H1 (cell line): ENCODE results near the gene RAD23A. TPM values are rescaled to one million over a fixed set of nuclear protein-coding genes. Genes with fewer than 3 reads are reported as not detected.

Experiments
- PHF8 ChIP-seq: fragments of 200-600 bp; sonication (generic); conservative IDR thresholded peaks from 2 replicates; pipeline ENCODE4 v1.7.1; 2012; ENCODE audit warnings: low read depth, mild to moderate bottlenecking, inconsistent platforms, low read length, moderate library complexity
- POLR2A ChIP-seq, 2 experiments: IDR thresholded peaks; 1 replicate in 1 of 2; 2 replicates in 1 of 2; pipeline ENCODE4 v1.6.1; 2011; ENCODE audit warnings: low read depth in 2 of 2, low read length in 2 of 2, mild to moderate bottlenecking in 2 of 2; ENCODE audit errors: control extremely low read depth in 1 of 2
- SAP30 ChIP-seq: fragments of 300-600 bp; sonication (generic); IDR thresholded peaks from 2 replicates; pipeline ENCODE4 v1.7.1; 2012; ENCODE audit warnings: low read length, moderate library complexity, mild to moderate bottlenecking, inconsistent platforms; ENCODE audit not compliant: insufficient read depth, insufficient replicate concordance
- SP1 ChIP-seq: IDR thresholded peaks from 2 replicates; pipeline ENCODE4 v1.6.1; 2011; ENCODE audit warnings: low read depth, low read length
- TAF1 ChIP-seq: IDR thresholded peaks from 2 replicates; pipeline ENCODE4 v1.6.1; 2011; ENCODE audit warnings: mild to moderate bottlenecking, low read depth, low read length
- TCF12 ChIP-seq: IDR thresholded peaks from 2 replicates; pipeline ENCODE4 v1.6.1; 2011; ENCODE audit warnings: low read depth, mild to moderate bottlenecking, low read length
- polyA plus RNA-seq, 7 experiments: library from polyadenylated mRNA; depleted of rRNA in 3 of 7; stranded (reverse) in 5 of 7; unstranded in 2 of 7; fragments of >200 nt in 5 of 7; fragments of 200-250 nt in 2 of 7; gene quantifications; 1 replicate in 5 of 7; 2 replicates in 1 of 7; 4 replicates in 1 of 7; pipeline versions ENCODE4 v1.2.1 to v1.2.3, GENCODE V29; 2011 to 2013; ENCODE audit warnings: missing spikeins in 2 of 7, mixed read lengths in 2 of 7
- total RNA-seq: library from RNA; stranded (reverse); fragmentation: NEBNext Ultra II Directional; extraction: Animal tissue kit (Norgen Biotek cat#: 25700); gene quantifications from 2 replicates; pipeline ENCODE4 v1.2.1, GENCODE V29; 2021
- TF ChIP-seq, protein P1 (sequence below): IDR thresholded peaks from 2 replicates; pipeline ENCODE4 v1.6.1; 2011; ENCODE audit warnings: low read length, improper control_type of control experiment
- TF ChIP-seq, protein P2 (sequence below): fragments of 300-600 bp; sonication (generic); IDR thresholded peaks from 2 replicates; pipeline ENCODE4 v1.7.1; 2012; ENCODE audit warnings: low read length, moderate library complexity, mild to moderate bottlenecking, inconsistent platforms; ENCODE audit not compliant: insufficient replicate concordance

RAD23A gene
- total and polyA plus RNA-seq, 2 of the 8 experiments (the other 6 are each of a cell fraction or from before 2014, with no cell fraction given), result 40.0 to 76.1 TPM

DNA sequence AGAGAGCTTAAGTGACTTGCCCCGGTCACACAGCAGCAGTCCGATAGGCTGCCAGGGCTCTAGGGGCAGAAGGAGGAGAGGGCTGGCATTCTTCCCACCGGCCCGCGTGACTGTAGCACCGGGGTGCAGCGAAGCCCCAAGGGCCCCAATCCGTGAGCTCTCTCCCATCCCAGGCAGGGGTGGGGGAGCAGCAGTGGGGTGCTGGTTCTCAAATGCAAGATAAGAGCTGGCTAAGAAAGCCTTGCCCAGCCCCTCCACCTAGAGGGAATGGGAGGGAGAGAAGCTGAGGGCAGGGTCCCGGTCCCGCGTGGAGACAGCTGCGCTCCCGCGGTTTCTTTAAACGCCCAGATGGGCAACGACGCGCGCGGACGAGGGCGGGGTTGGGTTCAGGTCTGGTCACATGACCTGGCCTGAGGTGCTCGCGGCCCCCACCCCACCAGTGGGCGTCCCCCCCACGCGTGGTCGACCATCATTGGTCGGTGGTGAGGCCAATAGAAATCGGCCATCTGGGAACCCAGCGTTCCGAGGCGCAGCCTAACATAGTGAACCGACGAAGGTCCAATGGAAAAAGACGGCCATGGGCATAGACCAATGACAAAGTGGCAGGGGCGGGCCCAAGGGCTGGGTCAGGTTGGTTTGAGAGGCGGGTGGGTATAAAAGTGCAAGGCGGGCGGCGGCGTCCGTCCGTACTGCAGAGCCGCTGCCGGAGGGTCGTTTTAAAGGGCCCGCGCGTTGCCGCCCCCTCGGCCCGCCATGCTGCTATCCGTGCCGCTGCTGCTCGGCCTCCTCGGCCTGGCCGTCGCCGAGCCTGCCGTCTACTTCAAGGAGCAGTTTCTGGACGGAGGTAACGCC is 7.5 kb upstream of the RAD23A start, which contains the start of gene CALR (continued):
- TF ChIP-seq, protein P1, sequence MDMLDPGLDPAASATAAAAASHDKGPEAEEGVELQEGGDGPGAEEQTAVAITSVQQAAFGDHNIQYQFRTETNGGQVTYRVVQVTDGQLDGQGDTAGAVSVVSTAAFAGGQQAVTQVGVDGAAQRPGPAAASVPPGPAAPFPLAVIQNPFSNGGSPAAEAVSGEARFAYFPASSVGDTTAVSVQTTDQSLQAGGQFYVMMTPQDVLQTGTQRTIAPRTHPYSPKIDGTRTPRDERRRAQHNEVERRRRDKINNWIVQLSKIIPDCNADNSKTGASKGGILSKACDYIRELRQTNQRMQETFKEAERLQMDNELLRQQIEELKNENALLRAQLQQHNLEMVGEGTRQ, result peak; percentile 75
- TF ChIP-seq SAP30 (no peak), SP1 (peak; percentile 100), TCF12 (no peak), TAF1 (peak; percentile 95), PHF8 (peak; percentile 95), POLR2A (IDR thresholded peaks at IDR 0.05; ENCODE audit: control extremely low read depth in 1 of 2, low read depth in 2 of 2, low read length in 2 of 2) (peak; percentile 98 to 99)
- TF ChIP-seq, protein P2, sequence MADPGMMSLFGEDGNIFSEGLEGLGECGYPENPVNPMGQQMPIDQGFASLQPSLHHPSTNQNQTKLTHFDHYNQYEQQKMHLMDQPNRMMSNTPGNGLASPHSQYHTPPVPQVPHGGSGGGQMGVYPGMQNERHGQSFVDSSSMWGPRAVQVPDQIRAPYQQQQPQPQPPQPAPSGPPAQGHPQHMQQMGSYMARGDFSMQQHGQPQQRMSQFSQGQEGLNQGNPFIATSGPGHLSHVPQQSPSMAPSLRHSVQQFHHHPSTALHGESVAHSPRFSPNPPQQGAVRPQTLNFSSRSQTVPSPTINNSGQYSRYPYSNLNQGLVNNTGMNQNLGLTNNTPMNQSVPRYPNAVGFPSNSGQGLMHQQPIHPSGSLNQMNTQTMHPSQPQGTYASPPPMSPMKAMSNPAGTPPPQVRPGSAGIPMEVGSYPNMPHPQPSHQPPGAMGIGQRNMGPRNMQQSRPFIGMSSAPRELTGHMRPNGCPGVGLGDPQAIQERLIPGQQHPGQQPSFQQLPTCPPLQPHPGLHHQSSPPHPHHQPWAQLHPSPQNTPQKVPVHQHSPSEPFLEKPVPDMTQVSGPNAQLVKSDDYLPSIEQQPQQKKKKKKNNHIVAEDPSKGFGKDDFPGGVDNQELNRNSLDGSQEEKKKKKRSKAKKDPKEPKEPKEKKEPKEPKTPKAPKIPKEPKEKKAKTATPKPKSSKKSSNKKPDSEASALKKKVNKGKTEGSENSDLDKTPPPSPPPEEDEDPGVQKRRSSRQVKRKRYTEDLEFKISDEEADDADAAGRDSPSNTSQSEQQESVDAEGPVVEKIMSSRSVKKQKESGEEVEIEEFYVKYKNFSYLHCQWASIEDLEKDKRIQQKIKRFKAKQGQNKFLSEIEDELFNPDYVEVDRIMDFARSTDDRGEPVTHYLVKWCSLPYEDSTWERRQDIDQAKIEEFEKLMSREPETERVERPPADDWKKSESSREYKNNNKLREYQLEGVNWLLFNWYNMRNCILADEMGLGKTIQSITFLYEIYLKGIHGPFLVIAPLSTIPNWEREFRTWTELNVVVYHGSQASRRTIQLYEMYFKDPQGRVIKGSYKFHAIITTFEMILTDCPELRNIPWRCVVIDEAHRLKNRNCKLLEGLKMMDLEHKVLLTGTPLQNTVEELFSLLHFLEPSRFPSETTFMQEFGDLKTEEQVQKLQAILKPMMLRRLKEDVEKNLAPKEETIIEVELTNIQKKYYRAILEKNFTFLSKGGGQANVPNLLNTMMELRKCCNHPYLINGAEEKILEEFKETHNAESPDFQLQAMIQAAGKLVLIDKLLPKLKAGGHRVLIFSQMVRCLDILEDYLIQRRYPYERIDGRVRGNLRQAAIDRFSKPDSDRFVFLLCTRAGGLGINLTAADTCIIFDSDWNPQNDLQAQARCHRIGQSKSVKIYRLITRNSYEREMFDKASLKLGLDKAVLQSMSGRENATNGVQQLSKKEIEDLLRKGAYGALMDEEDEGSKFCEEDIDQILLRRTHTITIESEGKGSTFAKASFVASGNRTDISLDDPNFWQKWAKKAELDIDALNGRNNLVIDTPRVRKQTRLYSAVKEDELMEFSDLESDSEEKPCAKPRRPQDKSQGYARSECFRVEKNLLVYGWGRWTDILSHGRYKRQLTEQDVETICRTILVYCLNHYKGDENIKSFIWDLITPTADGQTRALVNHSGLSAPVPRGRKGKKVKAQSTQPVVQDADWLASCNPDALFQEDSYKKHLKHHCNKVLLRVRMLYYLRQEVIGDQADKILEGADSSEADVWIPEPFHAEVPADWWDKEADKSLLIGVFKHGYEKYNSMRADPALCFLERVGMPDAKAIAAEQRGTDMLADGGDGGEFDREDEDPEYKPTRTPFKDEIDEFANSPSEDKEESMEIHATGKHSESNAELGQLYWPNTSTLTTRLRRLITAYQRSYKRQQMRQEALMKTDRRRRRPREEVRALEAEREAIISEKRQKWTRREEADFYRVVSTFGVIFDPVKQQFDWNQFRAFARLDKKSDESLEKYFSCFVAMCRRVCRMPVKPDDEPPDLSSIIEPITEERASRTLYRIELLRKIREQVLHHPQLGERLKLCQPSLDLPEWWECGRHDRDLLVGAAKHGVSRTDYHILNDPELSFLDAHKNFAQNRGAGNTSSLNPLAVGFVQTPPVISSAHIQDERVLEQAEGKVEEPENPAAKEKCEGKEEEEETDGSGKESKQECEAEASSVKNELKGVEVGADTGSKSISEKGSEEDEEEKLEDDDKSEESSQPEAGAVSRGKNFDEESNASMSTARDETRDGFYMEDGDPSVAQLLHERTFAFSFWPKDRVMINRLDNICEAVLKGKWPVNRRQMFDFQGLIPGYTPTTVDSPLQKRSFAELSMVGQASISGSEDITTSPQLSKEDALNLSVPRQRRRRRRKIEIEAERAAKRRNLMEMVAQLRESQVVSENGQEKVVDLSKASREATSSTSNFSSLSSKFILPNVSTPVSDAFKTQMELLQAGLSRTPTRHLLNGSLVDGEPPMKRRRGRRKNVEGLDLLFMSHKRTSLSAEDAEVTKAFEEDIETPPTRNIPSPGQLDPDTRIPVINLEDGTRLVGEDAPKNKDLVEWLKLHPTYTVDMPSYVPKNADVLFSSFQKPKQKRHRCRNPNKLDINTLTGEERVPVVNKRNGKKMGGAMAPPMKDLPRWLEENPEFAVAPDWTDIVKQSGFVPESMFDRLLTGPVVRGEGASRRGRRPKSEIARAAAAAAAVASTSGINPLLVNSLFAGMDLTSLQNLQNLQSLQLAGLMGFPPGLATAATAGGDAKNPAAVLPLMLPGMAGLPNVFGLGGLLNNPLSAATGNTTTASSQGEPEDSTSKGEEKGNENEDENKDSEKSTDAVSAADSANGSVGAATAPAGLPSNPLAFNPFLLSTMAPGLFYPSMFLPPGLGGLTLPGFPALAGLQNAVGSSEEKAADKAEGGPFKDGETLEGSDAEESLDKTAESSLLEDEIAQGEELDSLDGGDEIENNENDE, result no peak
